GM21717 (cell line): ENCODE data around the gene CNR1.

Source experiments
- ATAC-seq: cut with Tn5 transposase; IDR thresholded peaks from one replicate; pipeline ENCODE4 v1.9.1; 2021; ENCODE audit warnings: mild to moderate bottlenecking, moderate library complexity; ENCODE audit not compliant: unreplicated experiment

The CNR1 gene

GRCh38 chr6:88144637-88145297 lies 21.4 kb downstream of the CNR1 start:
- ATAC-seq, result no peak

- no peak for ATAC-seq
These were observed 22.6 kb downstream of the CNR1 start for GRCh38 chr6:88143421-88144157.

- ATAC-seq, result no peak
These were observed 23.9 kb downstream of the CNR1 start for GRCh38 chr6:88142297-88142668.

GRCh38 chr6:88141561-88142296 lies 24.4 kb downstream of the CNR1 start:
- ATAC-seq, result peak; percentile 94

GRCh38 chr6:88137915-88138314 lies 28.2 kb downstream of the CNR1 start:
- no peak for ATAC-seq

- peak; percentile 67 for ATAC-seq
These were observed 30.5 kb downstream of the CNR1 start for GRCh38 chr6:88135578-88136114.

- ATAC-seq, result no peak
These were observed 31.6 kb downstream of the CNR1 start for GRCh38 chr6:88134575-88134974.

- ATAC-seq, result no peak
These were observed 32.4 kb downstream of the CNR1 start for GRCh38 chr6:88133718-88134117.

- ATAC-seq, result no peak
These were observed 41.1 kb downstream of the CNR1 start for GRCh38 chr6:88124925-88125557.

GRCh38 chr6:88120635-88121034 lies 45.5 kb downstream of the CNR1 start:
- ATAC-seq, result no peak

GRCh38 chr6:88119769-88120168 lies 46.4 kb downstream of the CNR1 start:
- ATAC-seq, result no peak

GRCh38 chr6:88116276-88116675 lies 49.9 kb downstream of the CNR1 start:
- no peak for ATAC-seq

GRCh38 chr6:88115307-88115706 lies 50.8 kb downstream of the CNR1 start:
- no peak for ATAC-seq

GRCh38 chr6:88114838-88115237 lies 51.3 kb downstream of the CNR1 start:
- ATAC-seq, result no peak

GRCh38 chr6:88111991-88112390 lies 54.2 kb downstream of the CNR1 start:
- ATAC-seq, result no peak

- ATAC-seq, result no peak
These were observed 58.9 kb downstream of the CNR1 start for GRCh38 chr6:88107241-88107640.

- ATAC-seq, result no peak
These were observed 60.3 kb downstream of the CNR1 start for GRCh38 chr6:88105741-88106340.
